Muscle layer of duodenum (tissue), 2 donors: ENCODE data around the gene SSC5D.

ENCODE experiments used
- H3K27ac ChIP-seq: one replicate; pipeline ENCODE4 v1.7.0; 2013; ENCODE audit warnings: mild to moderate bottlenecking, low read length
- H3K27me3 ChIP-seq: one replicate; pipeline ENCODE4 v1.7.0; 2013; ENCODE audit warnings: low read depth, mild to moderate bottlenecking, control low read depth, low read length
- H3K36me3 ChIP-seq, 2 donors: one replicate each; pipeline ENCODE4 v1.7.0; 2013; ENCODE audit warnings: low read length in 2 of 2, control low read depth in 1 of 2, mild to moderate bottlenecking in 1 of 2; ENCODE audit not compliant: insufficient read depth in 2 of 2, control insufficient read depth in 1 of 2
- H3K4me1 ChIP-seq, 2 donors: one replicate each; pipeline ENCODE4 v1.7.0; 2013; ENCODE audit warnings: low read length in 2 of 2, mild to moderate bottlenecking in 2 of 2, control low read depth in 1 of 2, moderate library complexity in 1 of 2; ENCODE audit not compliant: insufficient read depth in 2 of 2, control insufficient read depth in 1 of 2
- H3K4me3 ChIP-seq, 2 donors: one replicate each; pipeline ENCODE4 v1.7.0; 2013; ENCODE audit warnings: low read length in 2 of 2, low read depth in 1 of 2, mild to moderate bottlenecking in 1 of 2
- H3K9me3 ChIP-seq, 2 donors: one replicate each; pipeline ENCODE4 v1.7.0; 2013; ENCODE audit warnings: low read length in 2 of 2, control low read depth in 1 of 2, mild to moderate bottlenecking in 1 of 2; ENCODE audit not compliant: control insufficient read depth in 1 of 2
- donor health status: healthy.

SSC5D gene

DNA sequence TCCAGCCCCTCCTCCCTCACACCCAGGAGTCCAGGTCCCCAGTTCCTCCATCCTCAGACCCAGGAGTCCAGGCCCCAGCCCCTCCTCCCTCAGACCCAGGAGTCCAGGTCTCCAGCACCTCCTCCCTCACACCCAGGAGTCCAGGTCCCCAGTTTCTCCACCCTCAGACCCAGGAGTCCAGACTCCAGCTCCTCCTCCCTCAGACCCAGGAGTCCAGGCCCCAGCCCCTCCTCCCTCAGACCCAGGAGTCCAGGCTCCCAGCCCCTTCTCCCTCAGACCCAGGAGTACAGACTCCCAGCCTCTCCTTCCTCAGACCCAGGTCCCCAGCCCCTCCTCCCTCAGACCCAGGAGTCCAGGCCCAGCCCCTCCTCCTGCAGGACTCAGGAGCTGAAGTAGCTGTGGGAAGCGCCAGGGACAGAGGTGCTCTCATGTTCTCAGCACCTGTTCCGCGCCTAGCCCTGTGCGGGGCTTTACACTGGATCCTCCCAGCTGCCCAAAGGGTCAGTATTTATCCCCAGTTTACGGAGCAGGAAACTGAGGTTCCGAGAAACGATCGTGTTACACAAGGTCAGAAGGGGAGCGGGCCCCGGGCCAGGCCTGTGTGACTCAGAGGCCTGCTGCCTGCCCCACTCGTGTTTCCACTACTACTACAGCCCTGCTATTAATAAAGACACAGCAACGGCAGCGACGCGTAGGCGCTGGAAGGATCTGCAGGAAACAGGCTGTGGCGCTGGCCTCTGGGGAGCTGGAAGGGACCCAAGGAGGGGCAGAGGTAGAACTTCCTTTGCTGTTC is 58.8 kb downstream of the SSC5D start:
- Histone ChIP-seq H3K4me1 (peaks cover 0 to 13% of the 10 kb centered on the region in 2 donors), H3K4me3 (no peak overlapping the region), H3K36me3 (no peaks in the 10 kb centered on the region), H3K27me3 (peaks cover 3% of the 10 kb centered on the region), H3K27ac (no peak overlapping the region), H3K9me3 (no peaks in the 10 kb centered on the region)

- no peak overlapping the region for H3K27ac ChIP-seq
- peaks cover 0 to 13% of the 10 kb centered on the region in 2 donors for H3K4me1 ChIP-seq
- peaks cover 3% of the 10 kb centered on the region for H3K27me3 ChIP-seq
- no peaks in the 10 kb centered on the region for H3K9me3 ChIP-seq
- H3K4me3 ChIP-seq = no peak overlapping the region
- H3K36me3 ChIP-seq = no peaks in the 10 kb centered on the region
Observed at GRCh38 chr19:55549500-55550320, 61.5 kb downstream of the SSC5D start.

DNA sequence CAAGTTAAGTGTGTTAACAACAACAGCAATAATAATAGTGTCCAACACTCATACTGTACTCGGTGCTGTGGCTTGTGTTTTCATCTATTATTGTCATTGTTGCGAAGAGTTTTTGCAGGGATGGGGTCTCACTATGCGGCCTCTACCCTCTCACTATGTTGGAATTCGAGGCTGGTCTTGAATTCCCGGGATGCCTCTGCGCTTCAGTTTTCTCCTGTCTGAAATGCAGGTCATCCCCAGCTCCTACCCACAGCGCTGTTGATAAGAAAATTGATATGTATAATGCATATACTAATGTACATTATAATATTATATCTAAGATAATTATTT is 62.0 kb downstream of the SSC5D start:
- H3K27ac ChIP-seq = no peak overlapping the region
- peaks cover 0 to 13% of the 10 kb centered on the region in 2 donors for H3K4me1 ChIP-seq
- no peak overlapping the region for H3K4me3 ChIP-seq
- peaks cover 3% of the 10 kb centered on the region for H3K27me3 ChIP-seq
- no peaks in the 10 kb centered on the region for H3K9me3 ChIP-seq
- no peaks in the 10 kb centered on the region for H3K36me3 ChIP-seq

DNA sequence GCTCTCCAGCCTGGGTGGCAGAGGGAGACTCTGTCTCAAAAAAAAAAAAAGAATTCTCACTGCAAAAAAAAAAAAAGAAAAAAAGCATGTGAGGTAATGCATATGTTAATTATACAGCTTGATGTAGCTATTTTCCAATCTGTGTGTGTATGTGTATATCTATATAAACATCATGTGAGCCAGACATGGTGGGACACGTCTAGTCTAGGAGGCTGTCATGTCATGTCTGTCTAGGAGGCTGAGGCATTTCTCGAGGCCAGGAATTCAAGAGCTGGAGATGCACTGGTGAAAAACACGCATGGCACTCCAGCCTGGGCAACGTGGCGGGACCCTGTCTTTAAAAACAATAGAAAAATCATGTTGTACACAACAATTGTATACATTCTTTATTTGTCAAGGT is 64.0 kb downstream of the SSC5D start:
- no peak overlapping the region for H3K4me3 ChIP-seq
- peaks cover 3% of the 10 kb centered on the region for H3K27me3 ChIP-seq
- H3K9me3 ChIP-seq = no peaks in the 10 kb centered on the region
- H3K4me1 ChIP-seq = no peaks in the 10 kb centered on the region
- no peaks in the 10 kb centered on the region for H3K36me3 ChIP-seq
- H3K27ac ChIP-seq = no peak overlapping the region

GRCh38 chr19:55552620-55553019 is 64.4 kb downstream of the SSC5D start:
- Histone ChIP-seq H3K27ac (no peak overlapping the region), H3K4me1 (no peaks in the 10 kb centered on the region), H3K4me3 (no peak overlapping the region), H3K9me3 (no peaks in the 10 kb centered on the region), H3K27me3 (peaks cover 3% of the 10 kb centered on the region), H3K36me3 (no peaks in the 10 kb centered on the region)

DNA sequence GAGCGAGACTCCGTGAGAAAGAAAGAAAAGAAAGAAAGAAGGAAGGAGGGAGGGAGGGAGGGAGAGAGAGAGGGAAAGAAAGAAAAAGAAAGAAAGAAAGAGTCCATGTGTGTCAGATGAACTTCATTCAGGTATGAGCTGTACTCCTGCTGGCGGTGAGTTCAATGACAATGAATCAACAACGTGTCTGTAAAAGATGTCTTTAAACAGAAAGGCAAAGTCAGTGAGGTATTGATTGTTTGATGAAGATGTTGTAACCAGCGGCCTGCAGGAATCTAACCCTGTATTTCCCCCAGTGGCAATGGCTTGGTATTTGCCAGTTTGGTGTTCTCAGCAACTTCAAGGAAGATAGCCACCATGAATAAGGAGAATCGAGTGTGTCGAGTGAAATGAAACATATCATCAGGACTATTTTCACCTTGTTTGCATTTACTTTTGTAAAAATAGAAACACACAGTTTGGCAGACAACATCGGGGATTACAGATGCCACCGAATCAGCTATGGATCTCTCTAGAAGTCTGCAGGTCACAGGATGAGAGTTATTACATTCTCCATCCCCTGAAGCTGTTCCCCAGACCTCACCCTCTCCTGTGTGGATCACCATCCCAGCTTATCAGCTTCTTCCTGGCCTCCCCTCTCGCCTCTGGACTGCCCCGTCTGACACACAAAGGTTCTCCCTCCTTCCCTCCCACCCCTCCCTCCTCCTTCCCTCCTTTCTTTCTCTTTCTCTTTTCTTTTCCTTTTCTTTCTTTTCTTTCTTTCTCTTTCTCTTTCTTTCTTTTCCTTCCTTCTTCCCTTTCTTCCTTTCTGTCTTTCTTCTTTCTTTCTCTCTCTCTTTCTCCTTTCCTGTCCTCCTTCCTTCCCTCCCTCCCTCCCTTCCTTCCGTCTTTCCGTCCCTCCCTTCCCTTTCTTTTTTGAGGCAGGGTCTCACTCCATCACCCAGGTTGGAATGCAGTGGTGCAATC is 65.3 kb downstream of the SSC5D start:
- Histone ChIP-seq H3K36me3 (no peaks in the 10 kb centered on the region), H3K27me3 (peaks cover 3% of the 10 kb centered on the region), H3K27ac (no peak overlapping the region), H3K4me3 (no peak overlapping the region), H3K4me1 (no peaks in the 10 kb centered on the region), H3K9me3 (no peaks in the 10 kb centered on the region)

DNA sequence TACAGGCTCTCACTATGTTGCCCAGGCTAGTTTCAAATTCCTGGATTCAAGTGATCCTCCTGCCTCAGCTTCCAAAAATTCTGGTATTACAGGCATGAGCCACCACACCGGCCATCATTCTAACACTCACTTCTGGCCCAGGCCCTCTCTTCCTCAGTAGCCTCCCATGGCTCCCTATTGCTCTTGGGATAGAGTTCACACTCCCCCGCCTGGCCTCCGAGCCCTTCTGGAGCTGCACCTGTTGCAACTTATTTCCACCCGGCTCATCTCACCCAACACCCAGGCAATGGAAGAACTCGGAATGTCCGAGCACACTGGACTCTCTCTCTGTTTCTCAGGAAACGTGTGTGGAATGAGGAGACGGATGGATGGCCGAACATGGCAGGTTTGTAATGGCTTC is 66.1 kb downstream of the SSC5D start:
- no peaks in the 10 kb centered on the region for H3K36me3 ChIP-seq
- no peak overlapping the region for H3K27ac ChIP-seq
- no peak overlapping the region for H3K4me3 ChIP-seq
- no peaks in the 10 kb centered on the region for H3K9me3 ChIP-seq
- no peaks in the 10 kb centered on the region for H3K4me1 ChIP-seq
- H3K27me3 ChIP-seq = peaks cover 3% of the 10 kb centered on the region

DNA sequence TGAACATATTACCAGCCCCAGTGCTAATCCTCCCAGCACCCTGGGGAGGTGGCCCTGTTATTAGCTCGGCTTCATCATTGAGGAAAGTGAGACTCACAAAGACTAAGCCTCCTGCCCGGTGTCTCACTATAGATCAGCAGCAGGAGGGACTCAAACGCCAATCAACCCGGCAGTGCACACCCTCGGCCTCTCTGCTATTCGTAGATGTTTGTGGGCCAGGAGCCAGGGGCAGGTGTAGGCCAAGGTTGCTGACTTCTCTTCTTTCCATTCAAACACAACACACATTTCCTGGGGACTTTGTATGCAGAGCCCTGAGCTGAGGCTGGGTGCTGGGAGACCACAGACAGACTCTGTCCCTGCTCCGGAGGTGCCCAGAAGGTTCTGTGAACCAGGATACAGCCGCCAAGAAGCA is 66.5 kb downstream of the SSC5D start:
- H3K4me1 ChIP-seq = no peaks in the 10 kb centered on the region
- H3K4me3 ChIP-seq = no peak overlapping the region
- H3K36me3 ChIP-seq = no peaks in the 10 kb centered on the region
- H3K27ac ChIP-seq = no peak overlapping the region
- no peaks in the 10 kb centered on the region for H3K9me3 ChIP-seq
- H3K27me3 ChIP-seq = no peaks in the 10 kb centered on the region

- H3K36me3 ChIP-seq = no peaks in the 10 kb centered on the region
- H3K27me3 ChIP-seq = no peaks in the 10 kb centered on the region
- peaks cover 0 to 4% of the 10 kb centered on the region in 2 donors for H3K9me3 ChIP-seq
- H3K4me1 ChIP-seq = no peaks in the 10 kb centered on the region
- H3K4me3 ChIP-seq = no peak overlapping the region
- H3K27ac ChIP-seq = no peak overlapping the region
Observed at GRCh38 chr19:55559684-55560083, 71.4 kb downstream of the SSC5D start.

GRCh38 chr19:55563261-55563690 is 75.0 kb downstream of the SSC5D start:
- no peak overlapping the region for H3K4me3 ChIP-seq
- H3K9me3 ChIP-seq = peaks cover 0 to 4% of the 10 kb centered on the region in 2 donors
- H3K27ac ChIP-seq = no peak overlapping the region
- H3K27me3 ChIP-seq = no peaks in the 10 kb centered on the region
- no peaks in the 10 kb centered on the region for H3K4me1 ChIP-seq
- H3K36me3 ChIP-seq = no peaks in the 10 kb centered on the region

GRCh38 chr19:55566823-55567222 is 78.6 kb downstream of the SSC5D start:
- no peaks in the 10 kb centered on the region for H3K27me3 ChIP-seq
- H3K4me1 ChIP-seq = no peaks in the 10 kb centered on the region
- no peaks in the 10 kb centered on the region for H3K9me3 ChIP-seq
- H3K36me3 ChIP-seq = no peaks in the 10 kb centered on the region
- no peak overlapping the region for H3K27ac ChIP-seq
- H3K4me3 ChIP-seq = no peak overlapping the region
